GM12891 (cell line): ENCODE data around the gene ESPNL.

Experiments
- PAX5 ChIP-seq: IDR thresholded peaks from 2 replicates; pipeline ENCODE4 v1.6.1; 2011; ENCODE audit warnings: low read length, moderate library complexity, mild to moderate bottlenecking; ENCODE audit not compliant: insufficient read depth, severe bottlenecking
- POLR2A ChIP-seq: IDR thresholded peaks from 2 replicates; pipeline ENCODE4 v1.6.1; 2011; ENCODE audit warnings: low read depth, low read length, control low read depth
- POLR2AphosphoS5 ChIP-seq: IDR thresholded peaks from 2 replicates; pipeline ENCODE4 v1.6.1; 2011; ENCODE audit warnings: low read depth, low read length, control low read depth
- POU2F2 ChIP-seq: IDR thresholded peaks from 2 replicates; pipeline ENCODE4 v1.6.1; 2011; ENCODE audit warnings: low read depth, mild to moderate bottlenecking, control low read depth, low read length, moderate library complexity
- SPI1 ChIP-seq: IDR thresholded peaks from 2 replicates; pipeline ENCODE4 v1.6.1; 2011; ENCODE audit warnings: low read depth, low read length, control low read depth
- TAF1 ChIP-seq: IDR thresholded peaks from 2 replicates; pipeline ENCODE4 v1.6.1; 2011; ENCODE audit warnings: low read depth, low read length, control low read depth

DNA sequence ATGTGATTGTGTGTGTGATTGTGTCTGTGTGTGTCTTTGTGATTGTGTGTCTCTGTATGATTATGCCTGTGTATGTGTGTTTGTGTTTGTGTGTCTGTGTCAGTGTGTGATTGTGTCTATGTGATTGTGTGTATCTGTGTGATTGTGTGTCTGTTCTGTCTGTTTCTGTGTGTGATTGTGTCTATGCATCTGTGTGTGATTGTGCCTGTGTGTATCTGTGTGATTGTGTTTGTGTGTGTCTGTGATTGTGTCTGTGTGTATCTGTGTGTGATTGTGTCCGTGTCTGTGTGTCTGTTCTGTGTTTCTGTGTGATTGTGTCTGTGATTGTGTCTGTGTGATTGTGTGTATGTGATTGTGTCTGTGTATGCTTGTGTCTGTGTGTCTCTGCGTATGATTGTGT is 26.2 kb downstream of the ESPNL start:
- TF ChIP-seq POLR2A = no peak
- TF ChIP-seq POU2F2 = no peak
- TF ChIP-seq POLR2AphosphoS5 = no peak
- no peak for TF ChIP-seq SPI1
- TF ChIP-seq PAX5 = no peak
- TF ChIP-seq TAF1 = no peak
